Peyer's patch (tissue), 4 donors: ENCODE data around the gene HGFAC.

Source experiments
- CTCF ChIP-seq, 6 experiments: fragments of 450-650 bp in 4 of 6; fragments of 200-600 bp in 2 of 6; sonication (generic) in 1 of 6; IDR thresholded peaks; one replicate each; pipeline ENCODE4 v1.5.1; 2017 to 2019; ENCODE audit warnings: antibody characterized with exemption in 6 of 6, mild to moderate bottlenecking in 3 of 6, moderate library complexity in 1 of 6
- POLR2A ChIP-seq, 2 donors: fragments of 450-650 bp; IDR thresholded peaks; one replicate each; pipeline ENCODE4 v1.5.1; 2017; ENCODE audit warnings: antibody characterized with exemption in 2 of 2, mild to moderate bottlenecking in 2 of 2, moderate library complexity in 2 of 2

GRCh38 chr4:3468804-3469203 lies 27.0 kb downstream of the HGFAC start:
- TF ChIP-seq POLR2A (IDR thresholded peaks at IDR 0.05) = no peak
- no peak for TF ChIP-seq CTCF (IDR thresholded peaks at IDR 0.05)
